ENCODE results near the gene UBE2O.

DNA sequence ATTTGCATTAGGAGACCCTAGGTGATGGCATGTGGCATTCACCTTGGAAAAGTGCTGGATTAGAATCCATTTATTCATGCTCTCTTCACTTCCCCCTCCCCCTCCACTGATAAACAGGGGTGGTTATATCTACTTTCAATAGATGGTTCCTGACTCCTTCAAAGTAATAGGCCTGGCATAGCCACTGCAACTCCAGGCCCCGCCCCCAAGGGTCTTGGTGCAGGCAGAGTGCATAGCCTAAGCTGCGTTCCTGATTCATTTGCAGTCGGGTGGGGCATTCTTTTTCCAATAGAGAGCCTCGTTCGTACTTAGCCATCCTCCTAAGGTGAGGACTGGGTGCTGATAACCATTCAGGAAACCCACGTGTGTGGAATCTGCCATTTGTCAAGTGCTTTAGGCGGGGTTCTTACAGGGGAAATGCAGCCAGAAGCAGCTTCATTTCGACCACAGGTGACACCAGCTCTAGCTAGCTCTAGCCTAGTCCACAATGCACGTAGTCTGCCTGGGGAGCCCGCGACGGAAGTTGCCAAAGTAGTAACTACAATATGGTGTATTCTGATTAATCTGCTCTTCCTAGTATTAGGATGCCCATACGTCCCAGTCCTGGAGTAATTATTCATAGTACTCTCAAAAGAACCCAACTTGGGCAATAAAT, 11.1 kb downstream of the UBE2O start:
- TF ChIP-seq, protein P1, sequence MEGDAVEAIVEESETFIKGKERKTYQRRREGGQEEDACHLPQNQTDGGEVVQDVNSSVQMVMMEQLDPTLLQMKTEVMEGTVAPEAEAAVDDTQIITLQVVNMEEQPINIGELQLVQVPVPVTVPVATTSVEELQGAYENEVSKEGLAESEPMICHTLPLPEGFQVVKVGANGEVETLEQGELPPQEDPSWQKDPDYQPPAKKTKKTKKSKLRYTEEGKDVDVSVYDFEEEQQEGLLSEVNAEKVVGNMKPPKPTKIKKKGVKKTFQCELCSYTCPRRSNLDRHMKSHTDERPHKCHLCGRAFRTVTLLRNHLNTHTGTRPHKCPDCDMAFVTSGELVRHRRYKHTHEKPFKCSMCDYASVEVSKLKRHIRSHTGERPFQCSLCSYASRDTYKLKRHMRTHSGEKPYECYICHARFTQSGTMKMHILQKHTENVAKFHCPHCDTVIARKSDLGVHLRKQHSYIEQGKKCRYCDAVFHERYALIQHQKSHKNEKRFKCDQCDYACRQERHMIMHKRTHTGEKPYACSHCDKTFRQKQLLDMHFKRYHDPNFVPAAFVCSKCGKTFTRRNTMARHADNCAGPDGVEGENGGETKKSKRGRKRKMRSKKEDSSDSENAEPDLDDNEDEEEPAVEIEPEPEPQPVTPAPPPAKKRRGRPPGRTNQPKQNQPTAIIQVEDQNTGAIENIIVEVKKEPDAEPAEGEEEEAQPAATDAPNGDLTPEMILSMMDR (IDR thresholded peaks at IDR 0.05), result no peak
- TF ChIP-seq, protein P2, sequence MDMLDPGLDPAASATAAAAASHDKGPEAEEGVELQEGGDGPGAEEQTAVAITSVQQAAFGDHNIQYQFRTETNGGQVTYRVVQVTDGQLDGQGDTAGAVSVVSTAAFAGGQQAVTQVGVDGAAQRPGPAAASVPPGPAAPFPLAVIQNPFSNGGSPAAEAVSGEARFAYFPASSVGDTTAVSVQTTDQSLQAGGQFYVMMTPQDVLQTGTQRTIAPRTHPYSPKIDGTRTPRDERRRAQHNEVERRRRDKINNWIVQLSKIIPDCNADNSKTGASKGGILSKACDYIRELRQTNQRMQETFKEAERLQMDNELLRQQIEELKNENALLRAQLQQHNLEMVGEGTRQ (CRISPR knock-in tag; IDR thresholded peaks at IDR 0.05), result no peak
- TF ChIP-seq, protein P3, sequence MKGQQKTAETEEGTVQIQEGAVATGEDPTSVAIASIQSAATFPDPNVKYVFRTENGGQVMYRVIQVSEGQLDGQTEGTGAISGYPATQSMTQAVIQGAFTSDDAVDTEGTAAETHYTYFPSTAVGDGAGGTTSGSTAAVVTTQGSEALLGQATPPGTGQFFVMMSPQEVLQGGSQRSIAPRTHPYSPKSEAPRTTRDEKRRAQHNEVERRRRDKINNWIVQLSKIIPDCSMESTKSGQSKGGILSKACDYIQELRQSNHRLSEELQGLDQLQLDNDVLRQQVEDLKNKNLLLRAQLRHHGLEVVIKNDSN (CRISPR knock-in tag; IDR thresholded peaks at IDR 0.05), result no peak
- no peak for TF ChIP-seq ZNF396 (CRISPR knock-in tag; IDR thresholded peaks at IDR 0.05; ENCODE audit: borderline replicate concordance)
- TF ChIP-seq, protein P4, sequence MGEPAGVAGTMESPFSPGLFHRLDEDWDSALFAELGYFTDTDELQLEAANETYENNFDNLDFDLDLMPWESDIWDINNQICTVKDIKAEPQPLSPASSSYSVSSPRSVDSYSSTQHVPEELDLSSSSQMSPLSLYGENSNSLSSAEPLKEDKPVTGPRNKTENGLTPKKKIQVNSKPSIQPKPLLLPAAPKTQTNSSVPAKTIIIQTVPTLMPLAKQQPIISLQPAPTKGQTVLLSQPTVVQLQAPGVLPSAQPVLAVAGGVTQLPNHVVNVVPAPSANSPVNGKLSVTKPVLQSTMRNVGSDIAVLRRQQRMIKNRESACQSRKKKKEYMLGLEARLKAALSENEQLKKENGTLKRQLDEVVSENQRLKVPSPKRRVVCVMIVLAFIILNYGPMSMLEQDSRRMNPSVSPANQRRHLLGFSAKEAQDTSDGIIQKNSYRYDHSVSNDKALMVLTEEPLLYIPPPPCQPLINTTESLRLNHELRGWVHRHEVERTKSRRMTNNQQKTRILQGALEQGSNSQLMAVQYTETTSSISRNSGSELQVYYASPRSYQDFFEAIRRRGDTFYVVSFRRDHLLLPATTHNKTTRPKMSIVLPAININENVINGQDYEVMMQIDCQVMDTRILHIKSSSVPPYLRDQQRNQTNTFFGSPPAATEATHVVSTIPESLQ (CRISPR knock-in tag; IDR thresholded peaks at IDR 0.05), result no peak
- TF ChIP-seq, protein P5, sequence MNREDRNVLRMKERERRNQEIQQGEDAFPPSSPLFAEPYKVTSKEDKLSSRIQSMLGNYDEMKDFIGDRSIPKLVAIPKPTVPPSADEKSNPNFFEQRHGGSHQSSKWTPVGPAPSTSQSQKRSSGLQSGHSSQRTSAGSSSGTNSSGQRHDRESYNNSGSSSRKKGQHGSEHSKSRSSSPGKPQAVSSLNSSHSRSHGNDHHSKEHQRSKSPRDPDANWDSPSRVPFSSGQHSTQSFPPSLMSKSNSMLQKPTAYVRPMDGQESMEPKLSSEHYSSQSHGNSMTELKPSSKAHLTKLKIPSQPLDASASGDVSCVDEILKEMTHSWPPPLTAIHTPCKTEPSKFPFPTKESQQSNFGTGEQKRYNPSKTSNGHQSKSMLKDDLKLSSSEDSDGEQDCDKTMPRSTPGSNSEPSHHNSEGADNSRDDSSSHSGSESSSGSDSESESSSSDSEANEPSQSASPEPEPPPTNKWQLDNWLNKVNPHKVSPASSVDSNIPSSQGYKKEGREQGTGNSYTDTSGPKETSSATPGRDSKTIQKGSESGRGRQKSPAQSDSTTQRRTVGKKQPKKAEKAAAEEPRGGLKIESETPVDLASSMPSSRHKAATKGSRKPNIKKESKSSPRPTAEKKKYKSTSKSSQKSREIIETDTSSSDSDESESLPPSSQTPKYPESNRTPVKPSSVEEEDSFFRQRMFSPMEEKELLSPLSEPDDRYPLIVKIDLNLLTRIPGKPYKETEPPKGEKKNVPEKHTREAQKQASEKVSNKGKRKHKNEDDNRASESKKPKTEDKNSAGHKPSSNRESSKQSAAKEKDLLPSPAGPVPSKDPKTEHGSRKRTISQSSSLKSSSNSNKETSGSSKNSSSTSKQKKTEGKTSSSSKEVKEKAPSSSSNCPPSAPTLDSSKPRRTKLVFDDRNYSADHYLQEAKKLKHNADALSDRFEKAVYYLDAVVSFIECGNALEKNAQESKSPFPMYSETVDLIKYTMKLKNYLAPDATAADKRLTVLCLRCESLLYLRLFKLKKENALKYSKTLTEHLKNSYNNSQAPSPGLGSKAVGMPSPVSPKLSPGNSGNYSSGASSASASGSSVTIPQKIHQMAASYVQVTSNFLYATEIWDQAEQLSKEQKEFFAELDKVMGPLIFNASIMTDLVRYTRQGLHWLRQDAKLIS (CRISPR knock-in tag; IDR thresholded peaks at IDR 0.05; ENCODE audit: borderline replicate concordance), result no peak
- no peak for TF ChIP-seq TEAD4 (CRISPR knock-in tag; IDR thresholded peaks at IDR 0.05)
- TF ChIP-seq, protein P6, sequence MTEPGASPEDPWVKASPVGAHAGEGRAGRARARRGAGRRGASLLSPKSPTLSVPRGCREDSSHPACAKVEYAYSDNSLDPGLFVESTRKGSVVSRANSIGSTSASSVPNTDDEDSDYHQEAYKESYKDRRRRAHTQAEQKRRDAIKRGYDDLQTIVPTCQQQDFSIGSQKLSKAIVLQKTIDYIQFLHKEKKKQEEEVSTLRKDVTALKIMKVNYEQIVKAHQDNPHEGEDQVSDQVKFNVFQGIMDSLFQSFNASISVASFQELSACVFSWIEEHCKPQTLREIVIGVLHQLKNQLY (CRISPR knock-in tag; IDR thresholded peaks at IDR 0.05), result no peak
- TF ChIP-seq NFYB (CRISPR knock-in tag; conservative IDR thresholded peaks at IDR 0.05; ENCODE audit: low read depth), result no peak
- no peak for TF ChIP-seq EMX1 (CRISPR knock-in tag; IDR thresholded peaks at IDR 0.05)
- TF ChIP-seq, protein P7, sequence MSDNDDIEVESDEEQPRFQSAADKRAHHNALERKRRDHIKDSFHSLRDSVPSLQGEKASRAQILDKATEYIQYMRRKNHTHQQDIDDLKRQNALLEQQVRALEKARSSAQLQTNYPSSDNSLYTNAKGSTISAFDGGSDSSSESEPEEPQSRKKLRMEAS (CRISPR knock-in tag; IDR thresholded peaks at IDR 0.05), result no peak; the same call in 1 of the 2 replicates
